Bronchial epithelial cell (primary cell): ENCODE data around the gene GOLGA8O. TPM values are rescaled to one million over a fixed set of nuclear protein-coding genes. Genes with fewer than 3 reads are reported as not detected.
"Not testable (repeated sequence)": the region's sequence is repeated elsewhere in the genome, so short reads cannot be mapped to it uniquely, and the experiment has no call there.

Experiments
- DNase-seq: peaks from one replicate; pipeline ENCODE4 v3.0.0-alpha.2; 2010; ENCODE audit warnings: low read depth
- FAIRE-seq: peaks from 2 replicates; lab custom pipeline; 2011; peaks lifted over from hg19 to GRCh38; lab: Jason Lieb, UNC
- H3K27me3 ChIP-seq: 2 replicates; pipeline ENCODE4 v1.5.1; 2011; ENCODE audit warnings: low read length; ENCODE audit not compliant: control insufficient read depth, insufficient read depth
- H3K36me3 ChIP-seq: 2 replicates; pipeline ENCODE4 v1.5.1; 2011; ENCODE audit warnings: low read length; ENCODE audit not compliant: control insufficient read depth, insufficient read depth
- H3K4me3 ChIP-seq: 2 replicates; pipeline ENCODE4 v1.5.1; 2011; ENCODE audit warnings: mild to moderate bottlenecking, low read depth, low read length, control low read depth
- total RNA-seq: library from RNA; depleted of rRNA; stranded (reverse); fragments of >200 nt; gene quantifications from 2 replicates; pipeline ENCODE4 v1.2.1, GENCODE V29; 2014

GOLGA8O gene
- total RNA-seq, 1 donor from 2014 or later: not detected

GRCh38 chr15:32396522-32396921 is 58.9 kb downstream of the GOLGA8O start:
- H3K4me3 ChIP-seq, H3K27me3 ChIP-seq, H3K36me3 ChIP-seq, FAIRE-seq, DNase-seq: not testable (repeated sequence)

Other genes with a start within 250 kb of the GOLGA8O start
- gene GOLGA8K, start 52.3 kb downstream of the GOLGA8O start, total RNA-seq: 0.13 and 0.26 TPM in 2 replicates
- gene GOLGA8N, start 137.8 kb upstream of the GOLGA8O start, total RNA-seq: 1.6 and 5.2 TPM in 2 replicates
- 1.1 and 1.2 TPM in 2 replicates for gene ARHGAP11A, start 159.9 kb upstream of the GOLGA8O start, total RNA-seq
- 3.7 and 11.8 TPM in 2 replicates for gene SCG5, start 186.1 kb upstream of the GOLGA8O start, total RNA-seq